SK-N-SH (cell line): ENCODE data around the gene EP400. TPM values are rescaled to one million over a fixed set of nuclear protein-coding genes. Genes with fewer than 3 reads are reported as not detected.
"Not testable (repeated sequence)": the region's sequence is repeated elsewhere in the genome, so short reads cannot be mapped to it uniquely, and the experiment has no call there.

Experiments used
- CTCF ChIA-PET: fragments of 300-600, 350-600 bp; formaldehyde crosslinking; extraction: SDS; loops from one replicate; lab custom pipeline; 2021; lab: Yijun Ruan, JAX
- POLR2A ChIA-PET: fragments of 350-600 bp; sonication (Branson Sonifier 250); formaldehyde crosslinking; extraction: SDS; loops from one replicate; lab custom pipeline; 2020; ENCODE audit warnings: antibody characterized with exemption, inconsistent platforms; lab: Yijun Ruan, JAX
- DNase-seq: peaks from one replicate; pipeline ENCODE4 v3.0.0; 2012
- H2AFZ ChIP-seq: fragments of 200-600 bp; sonication (generic); 2 replicates; pipeline ENCODE4 v1.8.1; 2016; ENCODE audit warnings: antibody characterized with exemption, mild to moderate bottlenecking, low read depth
- H3F3A ChIP-seq: fragments of 200-600 bp; sonication (generic); replicated peaks from 2 replicates; pipeline ENCODE3; 2016; ENCODE audit warnings: antibody characterized with exemption, mild to moderate bottlenecking; ENCODE audit not compliant: insufficient read depth
- H3K27ac ChIP-seq, 2 experiments: fragments of 200-500 bp in 1 of 2; fragments of 200-600 bp in 1 of 2; sonication (Bioruptor generic) in 1 of 2; sonication (generic), shearing (Covaris generic) in 1 of 2; 2 replicates each; pipeline versions ENCODE4 v1.5.1 to v1.6.1; 2014 to 2016; ENCODE audit warnings: low read depth in 2 of 2, inconsistent platforms in 1 of 2, low read length in 1 of 2, mild to moderate bottlenecking in 1 of 2, mixed read lengths in 1 of 2
- H3K27me3 ChIP-seq: fragments of 200-600 bp; sonication (generic), shearing (Covaris generic); 2 replicates; pipeline ENCODE4 v1.6.1; 2016; ENCODE audit warnings: mixed run types; ENCODE audit not compliant: insufficient read depth
- H3K36me3 ChIP-seq, 2 experiments: fragments of 200-500 bp in 1 of 2; fragments of 200-600 bp in 1 of 2; sonication (Bioruptor generic) in 1 of 2; sonication (generic) in 1 of 2; replicated peaks in 1 of 2; 2 replicates each; pipeline versions ENCODE3 to v1.5.1; 2014 to 2016; ENCODE audit warnings: low read length in 1 of 2, mild to moderate bottlenecking in 1 of 2; ENCODE audit not compliant: insufficient read depth in 2 of 2, control insufficient read depth in 1 of 2
- H3K4me1 ChIP-seq, 2 experiments: fragments of 200-500 bp in 1 of 2; fragments of 200-600 bp in 1 of 2; sonication (Bioruptor generic) in 1 of 2; sonication (generic), shearing (Covaris generic) in 1 of 2; 2 replicates each; pipeline versions ENCODE4 v1.5.1 to v1.6.1; 2014 to 2016; ENCODE audit warnings: low read depth in 1 of 2, low read length in 1 of 2, mixed run types in 1 of 2; ENCODE audit not compliant: insufficient read depth in 2 of 2, control insufficient read depth in 1 of 2
- H3K4me2 ChIP-seq: fragments of 200-600 bp; sonication (generic), shearing (Covaris generic); 2 replicates; pipeline ENCODE4 v1.6.1; 2017; ENCODE audit warnings: mixed run types
- H3K4me3 ChIP-seq, 2 experiments: fragments of 200-500 bp in 1 of 2; fragments of 200-600 bp in 1 of 2; sonication (Bioruptor generic) in 1 of 2; sonication (generic), shearing (Covaris generic) in 1 of 2; 2 replicates each; pipeline versions ENCODE4 v1.5.1 to v1.8.1; 2014 to 2016; ENCODE audit warnings: low read depth in 2 of 2, inconsistent platforms in 1 of 2, low read length in 1 of 2, mild to moderate bottlenecking in 1 of 2, mixed read lengths in 1 of 2, moderate library complexity in 1 of 2
- H3K79me2 ChIP-seq: fragments of 200-600 bp; sonication (generic); 2 replicates; pipeline ENCODE4 v1.8.1; 2017; ENCODE audit warnings: mild to moderate bottlenecking; ENCODE audit not compliant: insufficient read depth
- H3K9ac ChIP-seq: fragments of 200-600 bp; sonication (generic); 2 replicates; pipeline ENCODE4 v1.6.1; 2017; ENCODE audit warnings: mixed run types
- H3K9me2 ChIP-seq: fragments of 200-600 bp; sonication (generic); 2 replicates; pipeline ENCODE4 v1.6.1; 2017; ENCODE audit warnings: mixed run types
- H3K9me3 ChIP-seq: fragments of 200-600 bp; sonication (generic); 2 replicates; pipeline ENCODE4 v1.6.1; 2017; ENCODE audit warnings: mixed run types, mild to moderate bottlenecking, moderate library complexity
- H4K20me1 ChIP-seq: fragments of 200-600 bp; sonication (generic); 2 replicates; pipeline ENCODE4 v1.6.1; 2017; ENCODE audit warnings: mild to moderate bottlenecking, mixed run types; ENCODE audit not compliant: insufficient read depth
- ELF1 ChIP-seq: IDR thresholded peaks from 2 replicates; pipeline ENCODE4 v1.4.0; 2012
- FOXJ3 ChIP-seq: sonication (generic); formaldehyde crosslinking; IDR thresholded peaks from 2 replicates; pipeline ENCODE4 v1.5.1; 2020; ENCODE audit warnings: mild to moderate bottlenecking, missing genetic modification reagents
- FOXM1 ChIP-seq: IDR thresholded peaks from 2 replicates; pipeline ENCODE4 v1.4.0; 2012; ENCODE audit warnings: low read depth, mild to moderate bottlenecking
- GATA2 ChIP-seq: sonication (generic); formaldehyde crosslinking; IDR thresholded peaks from 2 replicates; pipeline ENCODE4 v1.5.0; 2020; ENCODE audit warnings: mild to moderate bottlenecking, missing genetic modification reagents
- JUND ChIP-seq: IDR thresholded peaks from 2 replicates; pipeline ENCODE4 v1.4.0; 2012
- MXI1 ChIP-seq: IDR thresholded peaks from 2 replicates; pipeline ENCODE4 v1.6.1; 2012; ENCODE audit warnings: mild to moderate bottlenecking, low read depth, low read length, improper control_type of control experiment
- NFIC ChIP-seq: IDR thresholded peaks from 2 replicates; pipeline ENCODE4 v1.4.0; 2012; ENCODE audit warnings: borderline replicate concordance
- RCOR1 ChIP-seq: fragments of 150-350 bp; IDR thresholded peaks from 2 replicates; pipeline ENCODE4 v1.6.1; 2017; ENCODE audit warnings: antibody characterized with exemption, low read length
- RXRA ChIP-seq: IDR thresholded peaks from 2 replicates; pipeline ENCODE4 v1.4.0; 2012; ENCODE audit warnings: low read depth, mild to moderate bottlenecking, borderline replicate concordance
- TAF1 ChIP-seq: IDR thresholded peaks from 2 replicates; pipeline ENCODE4 v1.6.1; 2012; ENCODE audit warnings: low read depth, mild to moderate bottlenecking, low read length, moderate library complexity, borderline replicate concordance
- TCF12 ChIP-seq: IDR thresholded peaks from 2 replicates; pipeline ENCODE4 v1.4.0; 2012
- WGBS: methylation state at CpG from one replicate; pipeline ENCODE4 v1.1.6; 2017; ENCODE audit warnings: low lambda C conversion rate; 5-methylcytosine and 5-hydroxymethylcytosine counted together
- polyA plus RNA-seq, 3 experiments: library from polyadenylated mRNA; depleted of rRNA; stranded (reverse); fragments of >200 nt; gene quantifications; 2 replicates each; pipeline ENCODE4 v1.2.3, GENCODE V29; 2012
- TF ChIP-seq, protein P1 (sequence below): IDR thresholded peaks from 2 replicates; pipeline ENCODE4 v1.4.0; 2012; ENCODE audit warnings: low read depth, borderline replicate concordance
- TF ChIP-seq, protein P2 (sequence below): IDR thresholded peaks from 2 replicates; pipeline ENCODE4; 2012
- TF ChIP-seq, protein P3 (sequence below): fragments of 150-350 bp; IDR thresholded peaks from 2 replicates; pipeline ENCODE4 v1.6.1; 2017; ENCODE audit warnings: antibody characterized with exemption, low read length, low read depth, borderline replicate concordance
- TF ChIP-seq, protein P4 (sequence below): fragments of 150-350 bp; IDR thresholded peaks from 2 replicates; pipeline ENCODE4 v1.6.1; 2016; ENCODE audit warnings: mild to moderate bottlenecking, low read depth, low read length
- TF ChIP-seq, protein P5 (sequence below): IDR thresholded peaks from 2 replicates; pipeline ENCODE4 v1.4.0; 2012; ENCODE audit warnings: low read depth
- TF ChIP-seq, protein P6 (sequence below): IDR thresholded peaks from 2 replicates; pipeline ENCODE4 v1.4.0; 2012; ENCODE audit warnings: low read depth, borderline replicate concordance

Gene EP400
- polyA plus RNA-seq, 1 of the 3 experiments (the other 2 are of a cell fraction): 7.0 TPM

DNA sequence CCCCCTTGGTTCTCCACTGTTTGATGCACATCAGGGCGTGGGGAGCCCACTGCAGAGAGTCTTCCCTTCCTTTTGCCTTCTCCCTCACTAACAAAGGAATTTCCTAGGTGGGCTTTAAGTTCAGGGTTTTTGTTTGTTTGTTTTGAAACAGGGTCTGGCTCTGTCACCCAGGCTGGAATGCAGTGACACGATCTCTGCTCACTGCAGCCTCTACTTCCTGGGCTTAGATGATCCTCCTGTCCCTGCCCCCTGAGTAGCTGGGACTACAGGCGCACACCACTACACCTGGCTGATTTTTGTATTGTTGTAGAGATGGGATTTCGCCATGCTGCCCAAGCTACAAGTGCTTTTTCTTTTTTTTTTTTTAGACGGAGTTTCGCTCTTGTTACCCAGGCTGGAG is 33.8 kb downstream of the EP400 start (continued):
- TF ChIP-seq, protein P1, sequence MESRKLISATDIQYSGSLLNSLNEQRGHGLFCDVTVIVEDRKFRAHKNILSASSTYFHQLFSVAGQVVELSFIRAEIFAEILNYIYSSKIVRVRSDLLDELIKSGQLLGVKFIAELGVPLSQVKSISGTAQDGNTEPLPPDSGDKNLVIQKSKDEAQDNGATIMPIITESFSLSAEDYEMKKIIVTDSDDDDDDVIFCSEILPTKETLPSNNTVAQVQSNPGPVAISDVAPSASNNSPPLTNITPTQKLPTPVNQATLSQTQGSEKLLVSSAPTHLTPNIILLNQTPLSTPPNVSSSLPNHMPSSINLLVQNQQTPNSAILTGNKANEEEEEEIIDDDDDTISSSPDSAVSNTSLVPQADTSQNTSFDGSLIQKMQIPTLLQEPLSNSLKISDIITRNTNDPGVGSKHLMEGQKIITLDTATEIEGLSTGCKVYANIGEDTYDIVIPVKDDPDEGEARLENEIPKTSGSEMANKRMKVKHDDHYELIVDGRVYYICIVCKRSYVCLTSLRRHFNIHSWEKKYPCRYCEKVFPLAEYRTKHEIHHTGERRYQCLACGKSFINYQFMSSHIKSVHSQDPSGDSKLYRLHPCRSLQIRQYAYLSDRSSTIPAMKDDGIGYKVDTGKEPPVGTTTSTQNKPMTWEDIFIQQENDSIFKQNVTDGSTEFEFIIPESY: no peak
- TF ChIP-seq MXI1 (no peak), FOXM1 (no peak), RCOR1 (no peak)
- TF ChIP-seq, protein P2, sequence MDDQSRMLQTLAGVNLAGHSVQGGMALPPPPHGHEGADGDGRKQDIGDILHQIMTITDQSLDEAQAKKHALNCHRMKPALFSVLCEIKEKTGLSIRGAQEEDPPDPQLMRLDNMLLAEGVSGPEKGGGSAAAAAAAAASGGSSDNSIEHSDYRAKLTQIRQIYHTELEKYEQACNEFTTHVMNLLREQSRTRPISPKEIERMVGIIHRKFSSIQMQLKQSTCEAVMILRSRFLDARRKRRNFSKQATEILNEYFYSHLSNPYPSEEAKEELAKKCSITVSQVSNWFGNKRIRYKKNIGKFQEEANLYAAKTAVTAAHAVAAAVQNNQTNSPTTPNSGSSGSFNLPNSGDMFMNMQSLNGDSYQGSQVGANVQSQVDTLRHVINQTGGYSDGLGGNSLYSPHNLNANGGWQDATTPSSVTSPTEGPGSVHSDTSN: no peak
- TF ChIP-seq, protein P3, sequence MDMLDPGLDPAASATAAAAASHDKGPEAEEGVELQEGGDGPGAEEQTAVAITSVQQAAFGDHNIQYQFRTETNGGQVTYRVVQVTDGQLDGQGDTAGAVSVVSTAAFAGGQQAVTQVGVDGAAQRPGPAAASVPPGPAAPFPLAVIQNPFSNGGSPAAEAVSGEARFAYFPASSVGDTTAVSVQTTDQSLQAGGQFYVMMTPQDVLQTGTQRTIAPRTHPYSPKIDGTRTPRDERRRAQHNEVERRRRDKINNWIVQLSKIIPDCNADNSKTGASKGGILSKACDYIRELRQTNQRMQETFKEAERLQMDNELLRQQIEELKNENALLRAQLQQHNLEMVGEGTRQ: no peak

DNA sequence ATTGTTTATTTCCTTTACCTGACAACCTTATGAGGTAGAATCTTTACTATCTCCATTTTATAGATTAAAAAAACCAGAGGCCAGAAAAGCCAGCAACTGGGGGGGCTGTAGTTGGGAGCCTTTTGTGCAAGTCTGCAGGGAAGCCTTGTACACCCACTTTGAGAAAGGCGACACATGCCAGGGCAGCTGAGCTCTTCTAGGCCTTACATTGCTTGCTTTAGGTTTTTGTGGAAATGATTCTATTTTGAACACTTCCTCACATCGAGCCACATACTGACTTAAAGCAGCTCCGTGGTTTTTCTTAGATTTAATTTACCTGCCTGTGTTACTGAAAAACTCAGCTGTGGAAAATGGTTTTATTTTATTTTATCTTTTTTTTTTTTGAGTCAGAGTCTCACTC is 34.6 kb downstream of the EP400 start:
- peaks cover 34 to 48% of the 10 kb centered on the region in 2 experiments for H3K36me3 ChIP-seq
- no peak overlapping the region for H3K27ac ChIP-seq
- no peak for DNase-seq
- H3K27me3 ChIP-seq: no peaks in the 10 kb centered on the region
- H3K79me2 ChIP-seq: peaks cover 11% of the 10 kb centered on the region; the same call in 1 of the 2 replicates
- TF ChIP-seq RXRA: no peak
- no peak for TF ChIP-seq JUND
- no peak for TF ChIP-seq FOXJ3
- no peak for TF ChIP-seq TAF1
- TF ChIP-seq, protein P4, sequence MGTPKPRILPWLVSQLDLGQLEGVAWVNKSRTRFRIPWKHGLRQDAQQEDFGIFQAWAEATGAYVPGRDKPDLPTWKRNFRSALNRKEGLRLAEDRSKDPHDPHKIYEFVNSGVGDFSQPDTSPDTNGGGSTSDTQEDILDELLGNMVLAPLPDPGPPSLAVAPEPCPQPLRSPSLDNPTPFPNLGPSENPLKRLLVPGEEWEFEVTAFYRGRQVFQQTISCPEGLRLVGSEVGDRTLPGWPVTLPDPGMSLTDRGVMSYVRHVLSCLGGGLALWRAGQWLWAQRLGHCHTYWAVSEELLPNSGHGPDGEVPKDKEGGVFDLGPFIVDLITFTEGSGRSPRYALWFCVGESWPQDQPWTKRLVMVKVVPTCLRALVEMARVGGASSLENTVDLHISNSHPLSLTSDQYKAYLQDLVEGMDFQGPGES: no peak
- no peak for TF ChIP-seq GATA2 (CRISPR knock-in tag)
- TF ChIP-seq, protein P5, sequence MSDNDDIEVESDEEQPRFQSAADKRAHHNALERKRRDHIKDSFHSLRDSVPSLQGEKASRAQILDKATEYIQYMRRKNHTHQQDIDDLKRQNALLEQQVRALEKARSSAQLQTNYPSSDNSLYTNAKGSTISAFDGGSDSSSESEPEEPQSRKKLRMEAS: no peak
- TF ChIP-seq FOXM1: no peak
- TF ChIP-seq, protein P6, sequence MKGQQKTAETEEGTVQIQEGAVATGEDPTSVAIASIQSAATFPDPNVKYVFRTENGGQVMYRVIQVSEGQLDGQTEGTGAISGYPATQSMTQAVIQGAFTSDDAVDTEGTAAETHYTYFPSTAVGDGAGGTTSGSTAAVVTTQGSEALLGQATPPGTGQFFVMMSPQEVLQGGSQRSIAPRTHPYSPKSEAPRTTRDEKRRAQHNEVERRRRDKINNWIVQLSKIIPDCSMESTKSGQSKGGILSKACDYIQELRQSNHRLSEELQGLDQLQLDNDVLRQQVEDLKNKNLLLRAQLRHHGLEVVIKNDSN: no peak
- no peak for TF ChIP-seq ELF1
- no peak for TF ChIP-seq TCF12
- TF ChIP-seq NFIC: no peak
- no peaks in the 10 kb centered on the region for H3K9me3 ChIP-seq
- peaks cover 0 to 4% of the 10 kb centered on the region in 2 experiments; a peak in 1 of 4 replicates for H3K4me1 ChIP-seq
- no peak overlapping the region for H3K9ac ChIP-seq
- CTCF ChIA-PET: interaction anchor here (1.0 to 1.2 kb wide), 2 partner anchors 27 to 157 kb away, joined by 3 read pairs; no protein-coding TSS in a partner anchor
- peaks cover 4% of the 10 kb centered on the region for H3F3A ChIP-seq
- POLR2A ChIA-PET: no interaction called here
- H2AFZ ChIP-seq: no peak overlapping the region
- H3K4me2 ChIP-seq: no peak overlapping the region
- no peaks in the 10 kb centered on the region for H3K9me2 ChIP-seq
- no peak overlapping the region for H3K4me3 ChIP-seq
- H4K20me1 ChIP-seq: peaks cover 18% of the 10 kb centered on the region
- 100% methylated on average over 3 of the region's 3 CpGs for WGBS

DNA sequence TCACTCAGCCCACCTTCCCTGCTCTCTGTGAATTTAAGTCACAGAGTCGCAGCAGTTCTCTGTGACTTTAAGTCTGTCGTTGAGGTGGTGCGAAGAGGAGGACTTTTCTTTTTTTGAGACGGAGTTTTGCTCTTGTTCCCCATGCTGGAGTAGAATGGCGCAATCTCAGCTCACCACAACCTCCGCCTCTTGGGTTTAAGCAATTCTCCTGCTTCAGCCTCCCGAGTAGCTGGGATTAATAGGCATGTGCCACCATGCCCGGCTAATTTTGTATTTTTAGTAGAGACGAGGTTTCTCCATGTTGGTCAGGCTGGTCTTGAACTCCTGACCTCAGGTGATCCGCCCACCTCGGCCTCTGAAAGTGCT is 35.8 kb downstream of the EP400 start:
- H3K9me3 ChIP-seq, H3F3A ChIP-seq, H2AFZ ChIP-seq, POLR2A ChIA-PET, H3K9me2 ChIP-seq, H4K20me1 ChIP-seq, H3K4me3 ChIP-seq, DNase-seq, H3K27ac ChIP-seq, H3K4me2 ChIP-seq, H3K27me3 ChIP-seq, H3K79me2 ChIP-seq, H3K9ac ChIP-seq: not testable (repeated sequence)
- Histone ChIP-seq H3K4me1 (peaks cover 0 to 11% of the 10 kb centered on the region in 2 experiments; a peak in 1 of 4 replicates), H3K36me3 (peaks cover 43 to 58% of the 10 kb centered on the region in 2 experiments)
- CTCF ChIA-PET: interaction anchor here (0.7 kb wide), 1 partner anchor 16 kb away, joined by 3 read pairs; no protein-coding TSS in a partner anchor
- 97% methylated on average over 11 of the region's 11 CpGs for WGBS
